HPDE6-E6E7 (cell line): ENCODE data around the gene HNRNPK.
A peak's percentile ranks its signal among the peaks of the same experiment; 100 is the strongest.

ENCODE experiments used
- DNase-seq: peaks from one replicate; pipeline ENCODE4 v3.0.0; 2011; ENCODE audit warnings: missing footprints; ENCODE audit errors: extremely low spot score

The HNRNPK gene

DNA sequence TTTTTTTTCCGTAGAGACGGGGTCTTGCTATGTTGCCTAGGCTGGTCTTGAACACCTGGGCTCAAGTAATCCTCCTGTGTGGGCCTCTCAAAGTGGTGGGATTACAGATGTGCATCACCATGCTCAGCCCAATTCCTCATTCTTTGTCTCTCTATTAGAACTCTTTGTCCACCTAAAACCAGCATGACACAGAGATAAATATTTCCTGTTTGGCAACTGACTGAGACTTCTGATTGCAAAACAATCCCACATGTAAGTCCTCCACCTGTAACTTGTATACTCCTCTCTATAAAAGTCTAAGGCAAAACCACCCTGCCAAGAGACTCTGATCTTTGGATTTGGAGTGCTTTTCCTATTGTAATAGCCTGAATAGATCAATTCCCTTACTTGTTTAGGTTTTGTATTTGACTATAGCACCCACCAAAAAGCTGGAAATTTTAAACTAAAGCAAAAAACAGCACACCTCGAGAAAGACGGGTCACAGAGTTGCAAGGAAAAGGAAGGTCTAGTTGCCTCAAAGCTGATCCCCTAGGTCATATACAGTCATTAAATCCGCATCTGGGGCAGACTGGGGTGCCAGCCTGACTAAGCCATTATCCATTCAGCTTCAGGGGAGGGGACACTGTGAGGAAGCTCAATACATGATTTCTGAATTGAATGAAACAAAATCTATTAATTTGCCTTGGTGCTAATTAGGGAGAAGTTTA, 45.3 kb downstream of the HNRNPK start:
- peak; percentile 76 for DNase-seq

DNA sequence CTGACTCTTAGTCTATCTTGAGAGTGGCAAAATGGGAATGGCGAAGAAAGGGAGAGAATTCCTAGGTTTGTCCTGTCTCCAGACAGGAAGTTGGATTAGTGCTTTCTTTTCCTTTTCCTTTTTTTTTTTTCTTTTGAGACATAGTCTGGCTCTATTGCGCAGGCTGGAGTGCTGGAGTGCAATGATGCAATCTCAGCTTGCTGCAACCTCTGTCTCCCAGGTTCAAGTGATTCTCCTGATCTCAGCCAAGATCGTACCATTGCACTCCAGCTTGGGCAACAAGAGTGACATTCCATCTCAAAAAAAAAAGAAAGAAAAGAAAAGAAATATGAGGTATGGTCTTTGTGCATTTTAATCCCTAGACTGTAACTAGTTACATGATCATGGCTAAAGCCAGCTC, 46.2 kb downstream of the HNRNPK start:
- DNase-seq = no peak

DNA sequence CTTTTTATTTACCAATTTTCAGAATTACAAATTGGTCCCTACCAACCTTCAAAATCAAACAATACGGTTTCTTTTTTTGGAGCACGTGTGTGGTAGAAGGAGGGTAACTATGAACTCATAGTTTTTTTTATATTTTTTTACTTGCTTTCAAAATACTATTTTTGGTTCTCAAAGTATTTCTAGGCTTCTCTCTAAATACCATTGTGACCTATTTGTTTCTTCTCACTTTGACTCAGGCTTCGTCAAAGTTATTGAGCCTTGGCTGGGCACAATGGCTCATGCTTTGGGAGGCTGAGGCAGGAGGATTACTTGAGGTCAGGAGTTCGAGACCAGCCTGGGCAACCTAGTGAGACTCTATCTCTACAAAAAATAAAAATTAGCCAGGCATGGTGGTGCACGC, 47.2 kb downstream of the HNRNPK start:
- no peak for DNase-seq

DNA sequence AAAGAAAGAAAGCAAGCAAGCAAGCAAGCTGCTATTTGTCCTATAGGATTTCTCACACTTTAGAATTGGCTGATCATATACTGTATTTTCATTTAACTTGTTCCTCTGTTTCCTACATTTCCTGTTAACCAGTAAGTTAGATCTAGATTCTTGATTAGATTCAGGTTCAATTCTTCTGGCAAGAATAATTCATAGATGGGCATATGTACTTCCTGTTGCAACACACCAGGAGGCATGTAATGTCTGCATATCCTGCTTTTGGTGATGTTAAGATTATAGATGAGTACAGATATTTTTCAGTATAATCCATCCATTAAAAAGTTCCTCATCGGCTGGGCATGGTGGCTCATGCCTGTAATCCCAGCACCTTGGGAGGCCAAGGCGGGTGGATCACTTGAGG, 48.0 kb downstream of the HNRNPK start:
- DNase-seq = no peak

DNA sequence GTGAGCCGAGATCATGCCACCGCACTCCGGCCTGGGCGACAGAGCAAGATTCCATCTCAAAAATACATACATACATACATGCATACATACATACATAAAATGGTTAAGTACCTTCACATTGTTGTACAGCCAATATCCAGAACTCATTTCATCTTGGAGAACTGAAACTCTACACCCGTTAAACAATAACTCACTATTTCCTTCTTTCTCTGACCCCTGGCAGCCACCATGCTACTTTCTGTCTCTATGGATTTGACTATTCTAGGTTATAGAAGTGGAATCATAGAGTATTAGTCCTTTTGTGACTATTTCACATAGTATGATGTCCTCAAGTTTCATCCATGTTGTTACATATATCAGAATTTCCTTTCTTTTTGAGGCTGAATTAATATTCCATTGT, 49.1 kb downstream of the HNRNPK start:
- no peak for DNase-seq

DNA sequence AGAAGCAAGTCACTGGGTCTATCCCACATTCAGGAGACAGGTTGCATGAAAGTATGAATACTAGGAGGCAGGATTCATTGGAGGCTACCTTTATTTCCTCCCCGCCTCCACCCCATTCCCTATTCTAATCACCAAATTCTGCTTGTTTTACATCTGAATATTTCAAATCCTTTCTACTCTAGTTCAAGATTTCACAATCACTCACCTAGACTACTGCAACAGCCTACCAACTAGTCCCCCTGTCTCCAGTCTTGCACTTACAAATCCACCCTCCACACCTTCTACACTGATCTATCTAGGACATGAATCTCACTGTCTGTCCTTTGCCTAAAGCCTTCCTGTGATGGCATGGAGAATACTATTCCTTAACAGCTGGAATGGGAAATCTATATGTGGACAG, 52.4 kb downstream of the HNRNPK start:
- DNase-seq = no peak

DNA sequence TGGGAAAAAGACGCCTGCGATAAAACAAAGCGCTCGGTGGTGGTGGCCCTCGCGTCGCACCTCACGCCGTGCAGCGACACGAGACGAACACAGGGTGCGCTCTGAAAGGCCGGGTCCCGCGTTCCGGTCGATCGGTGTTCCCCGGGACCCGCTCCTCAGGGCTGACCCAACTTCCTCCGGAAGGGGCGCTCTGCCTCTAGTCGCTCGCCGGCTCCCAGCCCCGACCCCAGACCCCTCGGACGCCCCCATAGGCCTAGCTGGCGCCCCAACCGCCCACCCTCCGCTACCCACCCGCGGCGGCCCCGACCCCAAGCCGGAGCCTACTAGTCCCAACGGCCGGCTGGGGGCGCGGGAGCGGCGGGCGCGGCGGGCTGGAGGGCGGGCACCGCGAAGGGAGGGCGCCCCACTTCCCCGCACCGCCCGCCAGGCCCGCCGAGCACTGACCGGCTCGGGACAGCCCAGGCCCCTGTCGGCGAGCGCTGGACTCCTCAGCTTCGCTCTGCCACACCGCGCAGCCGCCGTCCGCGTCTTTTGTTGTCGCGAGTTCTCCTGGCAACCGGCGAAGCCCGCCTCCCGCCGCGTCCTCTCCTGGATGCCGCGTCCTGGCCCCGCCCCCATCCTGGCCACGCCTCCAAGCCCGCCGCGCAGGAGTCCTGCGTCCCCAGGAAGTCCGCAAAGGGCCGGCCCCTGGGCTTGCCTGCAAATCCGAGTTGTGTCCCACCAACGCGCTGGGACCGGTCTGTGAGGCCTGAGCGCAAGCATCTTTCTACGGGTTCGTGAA, 58.9 kb downstream of the HNRNPK start, which contains the start of gene KIF27:
TSS of gene KIF27 (minus strand) at position 506 of the 781 bp plus-strand sequence. CDS start 5,841 bp downstream, outside the sequence.
- peak; percentile 84 for DNase-seq

DNA sequence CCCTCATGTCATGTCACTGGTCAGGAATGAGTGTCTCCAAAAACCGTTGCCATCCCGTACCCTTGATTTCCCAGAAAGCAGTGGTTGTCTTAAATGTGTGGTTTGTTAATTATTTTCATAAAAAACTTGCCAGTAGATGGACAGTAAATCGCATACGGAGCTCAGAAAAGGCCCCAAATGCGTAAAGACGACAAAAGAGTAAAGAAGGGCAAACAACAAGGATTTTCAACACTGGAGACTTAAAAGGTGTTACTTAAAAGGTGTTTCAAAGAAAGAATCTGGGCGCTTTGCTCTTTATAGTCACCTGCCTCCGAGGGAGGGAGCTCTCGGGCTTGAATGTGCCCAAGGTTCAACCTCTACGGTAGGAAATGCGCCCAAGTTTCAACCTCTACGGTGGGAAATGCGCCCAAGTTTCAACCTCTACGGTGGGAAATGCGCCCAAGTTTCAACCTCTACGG, 59.5 kb downstream of the HNRNPK start:
- peak; percentile 44 for DNase-seq

DNA sequence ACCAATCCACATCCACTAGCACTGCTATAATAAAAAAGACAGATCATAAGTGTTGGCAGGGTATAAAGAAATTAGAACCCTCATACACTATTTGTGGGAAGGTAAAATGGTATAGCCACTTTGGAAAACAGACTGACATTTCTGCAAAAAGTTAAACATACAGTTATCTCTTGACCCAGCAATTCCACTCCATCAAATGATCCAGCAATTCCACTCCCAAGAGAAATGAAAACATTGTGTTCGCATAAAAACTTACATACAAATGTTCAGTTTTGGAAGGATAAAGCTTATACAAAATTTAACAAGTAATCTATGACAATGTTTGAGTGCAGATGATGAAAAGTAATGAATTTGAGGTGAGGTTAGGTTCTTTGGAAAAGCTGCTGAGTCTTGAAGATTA, 60.9 kb downstream of the HNRNPK start:
- DNase-seq = no peak
